Muscle layer of duodenum (tissue), 2 donors: ENCODE measurements around the gene TSPAN9.

Experiments
- H3K27ac ChIP-seq: one replicate; pipeline ENCODE4 v1.7.0; 2013; ENCODE audit warnings: mild to moderate bottlenecking, low read length
- H3K27me3 ChIP-seq: one replicate; pipeline ENCODE4 v1.7.0; 2013; ENCODE audit warnings: low read depth, mild to moderate bottlenecking, control low read depth, low read length
- H3K36me3 ChIP-seq, 2 donors: one replicate each; pipeline ENCODE4 v1.7.0; 2013; ENCODE audit warnings: low read length in 2 of 2, control low read depth in 1 of 2, mild to moderate bottlenecking in 1 of 2; ENCODE audit not compliant: insufficient read depth in 2 of 2, control insufficient read depth in 1 of 2
- H3K4me1 ChIP-seq, 2 donors: one replicate each; pipeline ENCODE4 v1.7.0; 2013; ENCODE audit warnings: low read length in 2 of 2, mild to moderate bottlenecking in 2 of 2, control low read depth in 1 of 2, moderate library complexity in 1 of 2; ENCODE audit not compliant: insufficient read depth in 2 of 2, control insufficient read depth in 1 of 2
- H3K4me3 ChIP-seq, 2 donors: one replicate each; pipeline ENCODE4 v1.7.0; 2013; ENCODE audit warnings: low read length in 2 of 2, low read depth in 1 of 2, mild to moderate bottlenecking in 1 of 2
- H3K9me3 ChIP-seq, 2 donors: one replicate each; pipeline ENCODE4 v1.7.0; 2013; ENCODE audit warnings: low read length in 2 of 2, control low read depth in 1 of 2, mild to moderate bottlenecking in 1 of 2; ENCODE audit not compliant: control insufficient read depth in 1 of 2
- donor health status: healthy.

Gene TSPAN9

DNA sequence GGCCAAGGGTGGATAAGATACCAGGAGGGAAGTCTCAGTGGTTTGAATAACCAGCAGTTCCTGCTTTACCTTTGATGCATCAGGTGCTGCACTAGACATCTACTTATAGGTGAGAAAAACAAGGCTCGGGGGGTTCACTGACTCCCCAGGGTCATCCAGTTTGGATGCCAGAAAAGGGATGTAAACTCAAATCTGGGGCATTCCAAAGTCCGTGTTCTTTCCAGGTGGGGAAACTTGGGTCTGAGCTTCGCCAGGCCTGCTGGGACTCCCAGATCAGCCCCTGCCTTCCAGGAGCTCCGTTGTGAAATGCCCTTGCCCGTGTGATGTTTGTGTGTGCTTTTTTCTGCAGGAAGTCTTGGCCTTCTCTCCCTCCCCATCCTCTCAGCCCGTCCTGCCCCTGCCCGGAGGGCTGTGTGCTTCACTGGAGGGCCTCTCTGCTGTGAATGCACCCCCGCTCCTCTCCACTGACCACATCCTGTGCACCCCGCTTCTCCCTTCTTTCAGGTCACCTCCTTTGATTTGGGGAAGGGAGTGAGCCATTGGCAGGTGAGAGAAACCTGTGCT is 42.1 kb downstream of the TSPAN9 start:
- Histone ChIP-seq H3K27ac (no peak overlapping the region), H3K36me3 (no peaks in the 10 kb centered on the region), H3K9me3 (no peaks in the 10 kb centered on the region), H3K4me1 (peaks cover 4 to 24% of the 10 kb centered on the region in 2 donors), H3K4me3 (no peak overlapping the region), H3K27me3 (no peaks in the 10 kb centered on the region)

DNA sequence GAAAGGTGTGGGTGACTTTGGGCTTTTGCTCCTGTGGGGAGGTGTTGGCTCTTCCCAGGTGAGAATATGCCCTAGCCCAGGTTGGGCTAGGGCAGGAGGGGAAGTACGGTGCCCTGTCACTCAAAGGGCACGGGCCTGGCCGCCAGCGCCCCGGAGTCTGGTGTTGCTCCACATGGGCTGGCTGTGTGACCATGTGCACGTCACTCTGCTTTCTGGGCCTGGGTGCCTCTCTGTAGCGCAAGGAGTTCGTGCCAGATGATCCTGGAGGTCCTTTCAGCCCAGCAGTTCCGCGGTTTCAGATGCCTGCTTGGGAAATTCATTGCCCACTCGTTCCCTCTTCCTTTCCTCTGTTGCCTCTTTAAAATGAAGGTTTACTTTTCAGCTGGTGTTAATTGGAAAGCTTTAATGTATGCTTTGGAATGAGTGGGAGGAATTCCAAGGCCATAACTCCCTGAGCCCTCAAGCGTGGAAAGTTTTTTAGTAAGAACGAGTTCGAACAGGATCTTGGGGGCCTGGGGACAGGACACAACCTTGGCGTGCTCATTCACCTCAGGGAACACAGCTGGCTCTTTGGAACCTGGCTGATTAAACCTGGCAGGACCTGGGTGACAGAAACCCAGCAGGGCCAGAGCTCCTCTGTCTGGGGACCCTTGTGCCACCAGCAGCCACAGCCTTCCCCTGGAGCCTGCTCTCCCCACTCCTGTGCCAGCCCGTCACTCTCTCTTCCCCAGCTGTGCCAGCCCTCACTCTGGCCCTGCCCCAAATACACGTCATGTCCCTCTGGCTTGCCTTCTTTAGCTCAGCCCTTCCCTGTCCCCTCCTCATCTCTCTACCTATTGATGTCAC is 42.8 kb downstream of the TSPAN9 start:
- H3K4me1 ChIP-seq: peaks cover 4 to 24% of the 10 kb centered on the region in 2 donors
- H3K4me3 ChIP-seq: no peak overlapping the region
- H3K36me3 ChIP-seq: no peaks in the 10 kb centered on the region
- no peak overlapping the region for H3K27ac ChIP-seq
- peaks cover 0 to 6% of the 10 kb centered on the region in 2 donors for H3K9me3 ChIP-seq
- H3K27me3 ChIP-seq: no peaks in the 10 kb centered on the region

DNA sequence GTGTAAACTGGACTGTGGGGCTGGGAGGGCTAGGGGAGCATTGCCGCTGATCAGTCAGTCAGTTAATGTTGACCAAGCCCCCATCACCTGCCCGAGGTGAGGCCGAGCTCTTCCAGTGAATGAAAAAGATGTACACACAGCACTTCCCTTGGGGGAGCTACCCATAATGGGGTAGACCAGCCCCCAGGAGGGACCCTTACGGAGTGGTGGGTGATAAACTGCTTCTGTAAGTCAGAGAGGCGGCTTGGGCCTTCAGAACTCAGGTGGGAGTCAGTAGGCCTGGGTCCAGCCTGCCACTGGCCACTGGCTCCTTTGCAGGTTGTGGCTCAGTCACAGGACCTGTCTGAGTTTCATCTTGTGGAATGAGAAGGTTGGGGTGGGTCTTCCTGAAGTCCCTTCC is 43.5 kb downstream of the TSPAN9 start:
- peaks cover 4 to 24% of the 10 kb centered on the region in 2 donors for H3K4me1 ChIP-seq
- H3K36me3 ChIP-seq: no peaks in the 10 kb centered on the region
- H3K4me3 ChIP-seq: no peak overlapping the region
- H3K9me3 ChIP-seq: peaks cover 0 to 8% of the 10 kb centered on the region in 2 donors
- H3K27me3 ChIP-seq: no peaks in the 10 kb centered on the region
- no peak overlapping the region for H3K27ac ChIP-seq

DNA sequence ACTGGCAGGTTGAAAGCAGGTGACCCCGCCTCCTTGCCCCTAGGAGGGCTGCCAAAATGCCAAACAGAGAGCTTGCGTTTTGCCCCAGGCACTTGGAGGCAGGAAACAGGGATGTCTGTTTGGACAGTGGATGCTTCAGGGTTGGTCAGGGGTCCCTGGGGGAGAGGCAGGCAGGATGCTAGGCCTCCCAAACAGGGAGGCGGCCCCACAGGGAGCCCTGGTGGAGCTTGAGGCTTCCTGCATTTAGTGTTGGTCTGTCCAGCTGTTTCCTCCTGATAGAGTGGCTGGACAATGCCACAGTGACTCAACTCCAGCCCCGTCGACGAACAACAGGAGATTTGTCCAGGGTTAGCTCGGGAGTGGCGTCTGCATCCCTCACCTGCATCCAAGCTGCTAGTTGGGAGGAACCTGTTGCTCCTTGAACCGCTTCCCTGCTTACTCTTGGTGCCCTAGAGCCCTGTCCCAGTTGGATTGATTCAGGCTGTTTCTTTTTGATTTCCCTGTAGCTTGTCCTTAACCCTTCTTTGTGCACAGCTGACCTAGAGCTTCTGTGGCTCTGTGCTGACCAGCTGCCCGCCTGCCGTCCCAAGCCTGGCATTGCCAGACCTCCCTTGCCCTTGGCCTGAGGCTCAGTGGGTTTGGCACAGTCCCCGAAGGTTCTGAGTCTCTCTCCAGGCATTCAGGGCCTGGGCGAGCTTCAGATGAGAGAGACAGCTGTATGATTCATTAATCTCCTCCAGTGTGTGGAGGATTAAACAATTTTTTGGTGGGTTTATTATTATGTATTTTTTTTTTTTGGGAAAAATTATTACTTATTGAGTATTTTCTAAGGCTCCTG is 45.9 kb downstream of the TSPAN9 start:
- peak overlapping the region; percentile 39 for H3K27ac ChIP-seq
- no peaks in the 10 kb centered on the region for H3K36me3 ChIP-seq
- no peaks in the 10 kb centered on the region for H3K27me3 ChIP-seq
- no peak overlapping the region for H3K4me3 ChIP-seq
- peaks cover 0 to 8% of the 10 kb centered on the region in 2 donors for H3K9me3 ChIP-seq
- peaks cover 4 to 24% of the 10 kb centered on the region in 2 donors for H3K4me1 ChIP-seq

DNA sequence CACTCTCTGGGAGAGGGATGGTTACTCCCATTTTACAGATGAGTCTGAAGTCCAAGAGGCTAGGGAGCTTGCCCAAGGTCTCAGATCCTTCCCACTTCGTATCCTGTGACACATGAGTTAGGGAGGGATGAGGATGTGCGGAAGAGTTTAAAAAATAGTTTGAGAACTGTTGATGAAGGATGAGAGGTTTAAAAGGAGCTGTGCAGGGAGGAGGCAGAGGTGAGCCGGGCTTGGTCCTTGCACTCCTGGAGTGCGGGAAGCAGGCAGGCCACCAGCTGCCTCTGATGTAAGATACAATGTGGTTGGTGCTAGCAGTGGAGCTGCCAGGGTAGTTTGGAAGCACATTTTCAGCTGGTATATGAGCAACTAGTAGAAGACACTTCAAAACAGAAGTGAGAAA is 46.5 kb downstream of the TSPAN9 start:
- Histone ChIP-seq H3K9me3 (peaks cover 0 to 8% of the 10 kb centered on the region in 2 donors), H3K4me1 (peaks cover 4 to 24% of the 10 kb centered on the region in 2 donors), H3K36me3 (no peaks in the 10 kb centered on the region), H3K27ac (no peak overlapping the region), H3K27me3 (no peaks in the 10 kb centered on the region), H3K4me3 (no peak overlapping the region)

DNA sequence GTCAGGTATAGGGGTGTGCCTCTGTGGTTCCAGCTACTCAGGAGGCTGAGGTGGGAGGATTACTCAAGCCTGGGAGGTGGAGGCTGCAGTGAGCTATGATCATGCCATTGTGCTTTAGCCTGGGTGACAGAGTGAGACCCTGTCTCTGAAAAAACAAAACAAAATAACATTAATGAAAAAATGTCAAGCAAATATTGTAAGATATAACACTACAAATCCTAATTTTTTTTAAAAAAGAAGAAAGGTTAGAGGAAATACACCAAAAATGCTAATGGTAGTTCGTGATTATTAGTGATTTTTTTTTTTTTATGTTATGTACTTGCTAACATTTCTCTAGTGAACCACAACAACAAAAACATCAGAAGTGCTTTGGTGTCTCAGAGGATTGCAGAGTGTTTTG is 47.7 kb downstream of the TSPAN9 start:
- Histone ChIP-seq H3K27ac (no peak overlapping the region), H3K27me3 (no peaks in the 10 kb centered on the region), H3K36me3 (no peaks in the 10 kb centered on the region), H3K4me1 (peaks cover 0 to 16% of the 10 kb centered on the region in 2 donors), H3K9me3 (peaks cover 0 to 8% of the 10 kb centered on the region in 2 donors), H3K4me3 (no peak overlapping the region)

DNA sequence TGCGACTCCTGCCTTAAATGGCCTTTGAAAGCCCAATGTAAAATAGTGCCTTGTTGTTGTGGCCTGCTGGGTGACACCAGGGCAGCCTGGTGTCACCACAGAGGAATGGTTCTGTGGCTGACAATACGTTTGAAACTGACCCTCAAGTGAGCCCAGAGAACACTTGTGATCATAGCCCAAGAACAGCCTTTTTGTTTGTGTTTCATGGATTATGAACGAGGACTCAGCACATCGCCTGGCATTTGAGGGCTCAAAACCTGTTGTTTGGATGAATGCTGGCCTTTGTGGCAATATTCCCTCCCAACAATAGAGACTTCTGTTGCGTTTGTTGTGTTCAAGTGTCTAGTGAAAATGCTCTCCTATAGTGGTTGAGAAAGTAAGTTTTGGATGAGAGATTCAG is 48.5 kb downstream of the TSPAN9 start:
- H3K27me3 ChIP-seq: no peaks in the 10 kb centered on the region
- H3K4me1 ChIP-seq: peaks cover 0 to 8% of the 10 kb centered on the region in 2 donors
- H3K27ac ChIP-seq: no peak overlapping the region
- no peak overlapping the region for H3K4me3 ChIP-seq
- no peaks in the 10 kb centered on the region for H3K36me3 ChIP-seq
- peaks cover 0 to 8% of the 10 kb centered on the region in 2 donors for H3K9me3 ChIP-seq

DNA sequence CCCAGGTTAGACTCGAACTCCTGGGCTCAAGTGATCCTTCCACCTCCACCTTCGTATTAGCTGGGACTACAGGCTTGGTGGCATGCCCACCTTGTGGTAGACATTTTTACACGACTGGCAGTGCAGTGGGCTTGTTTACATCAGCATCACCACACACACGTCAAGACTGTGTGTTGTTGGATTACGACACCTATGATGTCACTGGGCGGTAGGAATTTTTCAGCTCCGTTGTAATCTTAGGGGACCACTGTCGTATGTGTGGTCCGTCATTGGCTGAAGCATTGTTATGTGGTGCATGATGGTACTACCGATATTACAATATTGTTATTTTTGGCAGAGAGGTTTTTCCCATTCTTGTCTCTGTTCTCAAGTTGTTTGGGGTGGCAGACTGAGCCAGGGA is 50.7 kb downstream of the TSPAN9 start:
- H3K4me3 ChIP-seq: no peak overlapping the region
- no peaks in the 10 kb centered on the region for H3K36me3 ChIP-seq
- H3K4me1 ChIP-seq: peaks cover 4 to 7% of the 10 kb centered on the region in 2 donors
- no peaks in the 10 kb centered on the region for H3K27me3 ChIP-seq
- H3K9me3 ChIP-seq: peaks cover 0 to 8% of the 10 kb centered on the region in 2 donors
- H3K27ac ChIP-seq: no peak overlapping the region

DNA sequence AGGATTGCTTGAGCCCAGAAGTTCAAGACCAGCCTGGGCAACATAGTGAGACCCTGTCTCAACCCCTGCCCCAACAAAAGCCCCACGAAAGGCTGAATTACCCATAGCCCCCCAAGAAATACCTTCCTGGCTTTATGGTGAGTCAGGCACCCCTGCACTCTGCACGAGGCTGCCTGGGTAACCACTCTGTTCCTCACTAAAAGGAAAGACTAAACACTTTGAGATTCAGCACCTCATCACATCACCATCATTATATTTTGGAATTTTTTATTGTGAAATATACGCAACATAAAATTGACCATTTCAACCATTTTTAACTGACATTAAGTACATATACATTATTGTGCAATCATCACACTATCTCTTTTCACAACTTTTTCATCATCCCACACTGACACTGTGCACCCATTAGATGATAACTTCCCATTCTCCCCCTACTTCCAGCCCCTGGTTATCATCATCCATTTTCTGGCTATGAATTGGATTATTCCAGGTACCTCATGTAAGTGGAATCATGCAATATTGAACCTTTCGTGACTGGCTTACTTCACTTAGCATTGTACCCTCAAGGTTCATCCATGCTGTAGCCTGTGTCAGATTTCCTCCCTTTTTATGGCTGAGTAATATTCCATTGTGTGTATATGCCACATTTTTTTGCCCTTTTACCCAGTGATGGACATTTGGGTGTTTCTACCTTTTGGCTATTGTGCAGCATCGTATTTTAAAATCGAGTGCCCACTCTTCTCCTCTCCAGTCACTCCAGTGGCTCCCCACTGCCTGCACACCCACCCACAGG is 51.5 kb downstream of the TSPAN9 start:
- Histone ChIP-seq H3K27me3 (no peaks in the 10 kb centered on the region), H3K27ac (no peak overlapping the region), H3K36me3 (no peaks in the 10 kb centered on the region), H3K4me3 (no peak overlapping the region), H3K4me1 (peaks cover 6 to 9% of the 10 kb centered on the region in 2 donors), H3K9me3 (peaks cover 0 to 8% of the 10 kb centered on the region in 2 donors)

DNA sequence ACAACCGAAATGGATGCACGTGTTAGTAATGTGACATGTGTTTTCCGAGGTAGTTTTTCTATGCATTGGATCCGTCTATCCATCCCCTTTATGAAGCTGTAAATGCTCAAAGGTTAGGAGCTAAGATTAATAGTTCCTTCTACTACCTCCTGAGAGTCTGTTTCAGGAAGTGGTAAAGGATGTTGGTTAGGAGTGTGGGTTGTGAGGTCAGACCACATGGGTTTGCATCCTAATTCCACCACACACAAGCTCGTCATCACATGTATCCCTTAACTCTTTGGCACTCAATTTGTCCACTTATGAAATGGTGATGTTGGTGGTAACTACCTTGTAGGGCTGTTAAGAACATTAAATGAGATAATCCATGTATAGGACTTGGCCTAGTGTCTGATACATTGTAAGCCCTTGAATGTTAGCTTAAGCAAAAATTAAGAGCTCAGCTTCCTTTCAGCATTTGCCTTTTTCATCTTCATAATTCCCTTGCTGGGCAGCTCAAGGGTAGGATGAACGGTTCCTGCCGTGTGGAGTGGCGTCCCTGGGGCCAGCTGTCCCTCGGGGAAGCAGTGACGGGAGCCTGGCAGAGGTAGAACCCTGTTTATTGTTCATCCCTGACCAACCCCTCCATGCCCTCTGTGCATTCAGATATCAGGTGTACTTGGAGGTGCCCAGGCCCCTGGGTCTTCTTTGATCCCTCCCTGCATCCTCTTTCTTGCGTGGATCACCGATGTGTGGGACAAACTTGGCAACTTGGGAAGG is 52.3 kb downstream of the TSPAN9 start:
- no peak overlapping the region for H3K4me3 ChIP-seq
- H3K4me1 ChIP-seq: peaks cover 6 to 13% of the 10 kb centered on the region in 2 donors
- H3K9me3 ChIP-seq: peaks cover 0 to 7% of the 10 kb centered on the region in 2 donors
- no peaks in the 10 kb centered on the region for H3K36me3 ChIP-seq
- no peak overlapping the region for H3K27ac ChIP-seq
- no peaks in the 10 kb centered on the region for H3K27me3 ChIP-seq
